ENCODE results near the gene MAP4K2. TPM values are rescaled to one million over a fixed set of nuclear protein-coding genes. Genes with fewer than 3 reads are reported as not detected.
A peak's percentile ranks its signal among the peaks of the same experiment; 100 is the strongest.

Gene MAP4K2
- total and polyA plus RNA-seq, 9 of the 15 experiments (the other 6 are each of a cell fraction or from before 2014, with no cell fraction given), result 0.13 to 14.5 (median 7.3) TPM

DNA sequence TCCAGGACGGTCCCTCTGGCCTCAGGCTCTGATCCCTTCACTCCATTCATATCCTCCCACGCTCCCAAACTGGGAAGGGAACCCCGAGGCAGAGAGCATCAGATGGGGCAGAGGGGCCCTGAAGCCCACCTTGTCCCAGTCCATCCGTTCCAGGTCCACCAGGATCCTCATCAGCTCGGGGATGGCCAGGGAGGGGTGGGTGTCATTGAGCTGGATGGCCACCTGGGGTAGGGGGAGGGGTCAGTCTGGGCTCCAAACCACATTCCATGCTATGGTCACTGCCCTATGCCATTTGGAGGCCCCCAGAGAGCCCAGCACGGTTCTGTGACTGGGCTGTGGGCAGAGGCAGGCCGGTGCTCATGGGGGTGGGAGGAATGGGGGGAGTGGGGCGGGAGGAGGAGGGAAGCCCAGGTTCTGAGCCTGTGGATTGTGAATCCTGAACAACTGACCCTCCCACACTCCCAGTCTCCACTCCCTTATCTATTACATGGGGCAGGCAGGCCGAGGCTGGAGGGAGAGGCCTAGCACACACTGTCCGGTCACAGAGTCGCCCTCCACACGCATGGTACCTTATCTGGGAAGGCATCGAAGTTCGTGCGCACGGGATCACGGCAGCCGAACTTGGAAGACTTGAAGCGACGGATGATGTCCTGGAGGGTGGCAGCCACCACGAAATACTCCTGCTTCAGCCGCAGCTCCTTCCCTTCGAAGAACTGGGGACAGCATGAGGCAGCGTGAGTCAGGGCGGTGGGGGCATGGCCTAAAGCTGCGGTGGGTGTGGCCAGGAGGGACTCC is 48.7 kb downstream of the MAP4K2 start (continued):
- TF ChIP-seq ZNF584 (CRISPR knock-in tag; IDR thresholded peaks at IDR 0.05; ENCODE audit: low read depth) (no peak), ZNF644 (tag; IDR thresholded peaks at IDR 0.05; ENCODE audit: low read depth) (no peak), HNRNPK (IDR thresholded peaks at IDR 0.05; ENCODE audit: low read depth, low read length, poor library complexity, severe bottlenecking) (no peak), SMC3 (conservative IDR thresholded peaks at IDR 0.05; ENCODE audit: insufficient read depth, low read depth, low read length) (no peak), NBN (IDR thresholded peaks at IDR 0.05; ENCODE audit: low read depth) (no peak), ZNF764 (CRISPR knock-in tag; IDR thresholded peaks at IDR 0.05; ENCODE audit: low read depth) (no peak), TAF7 (tag; IDR thresholded peaks at IDR 0.05) (no peak), PHF8 (IDR thresholded peaks at IDR 0.05; ENCODE audit: borderline replicate concordance, low read length) (peak; percentile 46; the same call in 1 of the 2 replicates), ARID2 (IDR thresholded peaks at IDR 0.05) (no peak)
- TF ChIP-seq, protein P1, sequence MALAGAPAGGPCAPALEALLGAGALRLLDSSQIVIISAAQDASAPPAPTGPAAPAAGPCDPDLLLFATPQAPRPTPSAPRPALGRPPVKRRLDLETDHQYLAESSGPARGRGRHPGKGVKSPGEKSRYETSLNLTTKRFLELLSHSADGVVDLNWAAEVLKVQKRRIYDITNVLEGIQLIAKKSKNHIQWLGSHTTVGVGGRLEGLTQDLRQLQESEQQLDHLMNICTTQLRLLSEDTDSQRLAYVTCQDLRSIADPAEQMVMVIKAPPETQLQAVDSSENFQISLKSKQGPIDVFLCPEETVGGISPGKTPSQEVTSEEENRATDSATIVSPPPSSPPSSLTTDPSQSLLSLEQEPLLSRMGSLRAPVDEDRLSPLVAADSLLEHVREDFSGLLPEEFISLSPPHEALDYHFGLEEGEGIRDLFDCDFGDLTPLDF (CRISPR knock-in tag; IDR thresholded peaks at IDR 0.05), result no peak
- TF ChIP-seq, protein P2, sequence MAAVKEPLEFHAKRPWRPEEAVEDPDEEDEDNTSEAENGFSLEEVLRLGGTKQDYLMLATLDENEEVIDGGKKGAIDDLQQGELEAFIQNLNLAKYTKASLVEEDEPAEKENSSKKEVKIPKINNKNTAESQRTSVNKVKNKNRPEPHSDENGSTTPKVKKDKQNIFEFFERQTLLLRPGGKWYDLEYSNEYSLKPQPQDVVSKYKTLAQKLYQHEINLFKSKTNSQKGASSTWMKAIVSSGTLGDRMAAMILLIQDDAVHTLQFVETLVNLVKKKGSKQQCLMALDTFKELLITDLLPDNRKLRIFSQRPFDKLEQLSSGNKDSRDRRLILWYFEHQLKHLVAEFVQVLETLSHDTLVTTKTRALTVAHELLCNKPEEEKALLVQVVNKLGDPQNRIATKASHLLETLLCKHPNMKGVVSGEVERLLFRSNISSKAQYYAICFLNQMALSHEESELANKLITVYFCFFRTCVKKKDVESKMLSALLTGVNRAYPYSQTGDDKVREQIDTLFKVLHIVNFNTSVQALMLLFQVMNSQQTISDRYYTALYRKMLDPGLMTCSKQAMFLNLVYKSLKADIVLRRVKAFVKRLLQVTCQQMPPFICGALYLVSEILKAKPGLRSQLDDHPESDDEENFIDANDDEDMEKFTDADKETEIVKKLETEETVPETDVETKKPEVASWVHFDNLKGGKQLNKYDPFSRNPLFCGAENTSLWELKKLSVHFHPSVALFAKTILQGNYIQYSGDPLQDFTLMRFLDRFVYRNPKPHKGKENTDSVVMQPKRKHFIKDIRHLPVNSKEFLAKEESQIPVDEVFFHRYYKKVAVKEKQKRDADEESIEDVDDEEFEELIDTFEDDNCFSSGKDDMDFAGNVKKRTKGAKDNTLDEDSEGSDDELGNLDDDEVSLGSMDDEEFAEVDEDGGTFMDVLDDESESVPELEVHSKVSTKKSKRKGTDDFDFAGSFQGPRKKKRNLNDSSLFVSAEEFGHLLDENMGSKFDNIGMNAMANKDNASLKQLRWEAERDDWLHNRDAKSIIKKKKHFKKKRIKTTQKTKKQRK (IDR thresholded peaks at IDR 0.05; ENCODE audit: borderline replicate concordance, low read depth, low read length), result no peak
- TF ChIP-seq, protein P3, sequence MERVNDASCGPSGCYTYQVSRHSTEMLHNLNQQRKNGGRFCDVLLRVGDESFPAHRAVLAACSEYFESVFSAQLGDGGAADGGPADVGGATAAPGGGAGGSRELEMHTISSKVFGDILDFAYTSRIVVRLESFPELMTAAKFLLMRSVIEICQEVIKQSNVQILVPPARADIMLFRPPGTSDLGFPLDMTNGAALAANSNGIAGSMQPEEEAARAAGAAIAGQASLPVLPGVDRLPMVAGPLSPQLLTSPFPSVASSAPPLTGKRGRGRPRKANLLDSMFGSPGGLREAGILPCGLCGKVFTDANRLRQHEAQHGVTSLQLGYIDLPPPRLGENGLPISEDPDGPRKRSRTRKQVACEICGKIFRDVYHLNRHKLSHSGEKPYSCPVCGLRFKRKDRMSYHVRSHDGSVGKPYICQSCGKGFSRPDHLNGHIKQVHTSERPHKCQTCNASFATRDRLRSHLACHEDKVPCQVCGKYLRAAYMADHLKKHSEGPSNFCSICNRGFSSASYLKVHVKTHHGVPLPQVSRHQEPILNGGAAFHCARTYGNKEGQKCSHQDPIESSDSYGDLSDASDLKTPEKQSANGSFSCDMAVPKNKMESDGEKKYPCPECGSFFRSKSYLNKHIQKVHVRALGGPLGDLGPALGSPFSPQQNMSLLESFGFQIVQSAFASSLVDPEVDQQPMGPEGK (CRISPR knock-in tag; IDR thresholded peaks at IDR 0.05; ENCODE audit: borderline replicate concordance), result no peak
- TF ChIP-seq, protein P4, sequence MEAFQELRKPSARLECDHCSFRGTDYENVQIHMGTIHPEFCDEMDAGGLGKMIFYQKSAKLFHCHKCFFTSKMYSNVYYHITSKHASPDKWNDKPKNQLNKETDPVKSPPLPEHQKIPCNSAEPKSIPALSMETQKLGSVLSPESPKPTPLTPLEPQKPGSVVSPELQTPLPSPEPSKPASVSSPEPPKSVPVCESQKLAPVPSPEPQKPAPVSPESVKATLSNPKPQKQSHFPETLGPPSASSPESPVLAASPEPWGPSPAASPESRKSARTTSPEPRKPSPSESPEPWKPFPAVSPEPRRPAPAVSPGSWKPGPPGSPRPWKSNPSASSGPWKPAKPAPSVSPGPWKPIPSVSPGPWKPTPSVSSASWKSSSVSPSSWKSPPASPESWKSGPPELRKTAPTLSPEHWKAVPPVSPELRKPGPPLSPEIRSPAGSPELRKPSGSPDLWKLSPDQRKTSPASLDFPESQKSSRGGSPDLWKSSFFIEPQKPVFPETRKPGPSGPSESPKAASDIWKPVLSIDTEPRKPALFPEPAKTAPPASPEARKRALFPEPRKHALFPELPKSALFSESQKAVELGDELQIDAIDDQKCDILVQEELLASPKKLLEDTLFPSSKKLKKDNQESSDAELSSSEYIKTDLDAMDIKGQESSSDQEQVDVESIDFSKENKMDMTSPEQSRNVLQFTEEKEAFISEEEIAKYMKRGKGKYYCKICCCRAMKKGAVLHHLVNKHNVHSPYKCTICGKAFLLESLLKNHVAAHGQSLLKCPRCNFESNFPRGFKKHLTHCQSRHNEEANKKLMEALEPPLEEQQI (IDR thresholded peaks at IDR 0.05), result no peak

Data from K562 (cell line).